ENCODE measurements around the gene BRMS1L. TPM values are rescaled to one million over a fixed set of nuclear protein-coding genes. Genes with fewer than 3 reads are reported as not detected.
"Not testable (repeated sequence)": the region's sequence is repeated elsewhere in the genome, so short reads cannot be mapped to it uniquely, and the experiment has no call there.

Gene BRMS1L
- total RNA-seq: 3.7 and 4.4 TPM in 2 replicates

- H3K36me3 Mint-ChIP-seq (ENCODE audit: low read depth): peaks cover 6% of the 10 kb centered on the region
- CTCF ChIA-PET: interaction anchor here (0.9 to 2.1 kb wide), 4 partner anchors 8 to 597 kb away, joined by 3 to 12 read pairs (median 3); partner anchors contain the start of gene RALGAPA1
- POLR2A ChIA-PET: interaction anchor here (0.6 to 2.2 kb wide), 13 partner anchors 8 to 1272 kb away, joined by 3 to 28 read pairs (median 4); partner anchors contain the start of genes FAM177A1, MBIP, NFKBIA and PPP2R3C
- H3K4me3 Mint-ChIP-seq: peak within 1 kb of the TSS; percentile 87
- H3K27ac Mint-ChIP-seq: peak within 1 kb of the TSS; percentile 92
- H3K9me3 Mint-ChIP-seq: no peaks in the 10 kb centered on the region
- ATAC-seq (ENCODE audit: low read depth): peak; percentile 96
- peak; percentile 90 for DNase-seq
- intact Hi-C loops (cut with micrococcal nuclease): loop anchor here (1.0 to 10.0 kb wide), 10 partner anchors 17 to 1364 kb away; partner anchors contain the start of genes CFL2, EAPP, FAM177A1 and MBIP
- no peak for TF ChIP-seq CTCF (IDR thresholded peaks at IDR 0.05)
- no peaks in the 10 kb centered on the region for H3K27me3 Mint-ChIP-seq
- peaks cover 19% of the 10 kb centered on the region for H3K4me1 Mint-ChIP-seq
These were observed at the start of gene BRMS1L for GRCh38 chr14:35826218-35826951. Gene BRMS1L, plus strand, starts transcription at chr14:35826338. Its CDS starts 179 bp downstream, at chr14:35826517.

- Mint-ChIP-seq H3K4me3 (no peak overlapping the region), H3K27me3 (no peaks in the 10 kb centered on the region), H3K9me3 (peaks cover 15% of the 10 kb centered on the region), H3K36me3 (ENCODE audit: low read depth) (peaks cover 28% of the 10 kb centered on the region), H3K27ac (no peak overlapping the region), H3K4me1 (no peaks in the 10 kb centered on the region)
- no peak for TF ChIP-seq CTCF (IDR thresholded peaks at IDR 0.05)
- no peak for DNase-seq
- no peak for ATAC-seq (ENCODE audit: low read depth)
- intact Hi-C loops (cut with micrococcal nuclease): loop anchor here (1.0 kb wide), 1 partner anchor 31 kb away; no protein-coding TSS in a partner anchor
- ChIA-PET POLR2A (no interaction called here), CTCF (no interaction called here)
These were observed 49.3 kb upstream of the BRMS1L start for GRCh38 chr14:35776823-35777222.

GRCh38 chr14:35777550-35777949 lies 48.6 kb upstream of the BRMS1L start:
- H3K27ac Mint-ChIP-seq; H3K27me3 Mint-ChIP-seq; DNase-seq; POLR2A ChIA-PET; intact Hi-C loops (cut with micrococcal nuclease); H3K4me1 Mint-ChIP-seq; ATAC-seq (ENCODE audit: low read depth); CTCF ChIA-PET; H3K4me3 Mint-ChIP-seq: not testable (repeated sequence)
- peaks cover 25% of the 10 kb centered on the region for H3K36me3 Mint-ChIP-seq (ENCODE audit: low read depth)
- peaks cover 15% of the 10 kb centered on the region for H3K9me3 Mint-ChIP-seq

GRCh38 chr14:35779368-35779767 lies 46.8 kb upstream of the BRMS1L start:
- Mint-ChIP-seq H3K27ac (no peak overlapping the region), H3K9me3 (peaks cover 15% of the 10 kb centered on the region), H3K4me1 (no peaks in the 10 kb centered on the region), H3K36me3 (ENCODE audit: low read depth) (peaks cover 26% of the 10 kb centered on the region), H3K4me3 (no peak overlapping the region), H3K27me3 (no peaks in the 10 kb centered on the region)
- no peak for TF ChIP-seq CTCF (IDR thresholded peaks at IDR 0.05)
- intact Hi-C loops (cut with micrococcal nuclease): no loop called here
- POLR2A ChIA-PET: no interaction called here
- CTCF ChIA-PET: no interaction called here
- DNase-seq (no peak), ATAC-seq (ENCODE audit: low read depth) (no peak)

GRCh38 chr14:35783699-35784098 lies 42.4 kb upstream of the BRMS1L start:
- Mint-ChIP-seq H3K4me3 (no peak overlapping the region), H3K27ac (no peak overlapping the region), H3K4me1 (no peaks in the 10 kb centered on the region), H3K9me3 (peaks cover 15% of the 10 kb centered on the region), H3K36me3 (ENCODE audit: low read depth) (peaks cover 26% of the 10 kb centered on the region), H3K27me3 (no peaks in the 10 kb centered on the region)
- POLR2A ChIA-PET: no interaction called here
- CTCF ChIA-PET: no interaction called here
- ATAC-seq (ENCODE audit: low read depth): no peak
- no peak for TF ChIP-seq CTCF (IDR thresholded peaks at IDR 0.05)
- intact Hi-C loops (cut with micrococcal nuclease): no loop called here
- DNase-seq: no peak

Data from activated B cell treated with CpG ODN at 0.5 μM for 24 hours (primary cell).